Colonic mucosa (tissue), 4 donors: ENCODE measurements around the gene OGT. TPM values are rescaled to one million over a fixed set of nuclear protein-coding genes. Genes with fewer than 3 reads are reported as not detected.

Experiments
- DNase-seq: peaks from one replicate; pipeline ENCODE4 v3.0.0-alpha.2; 2020
- H3K27ac ChIP-seq: fragments of 200-600 bp; one replicate; pipeline ENCODE4 v1.8.0; 2021
- H3K27me3 ChIP-seq: fragments of 200-600 bp; one replicate; pipeline ENCODE4 v1.8.0; 2021
- H3K36me3 ChIP-seq: fragments of 200-600 bp; one replicate; pipeline ENCODE4 v1.8.0; 2021
- H3K4me1 ChIP-seq: fragments of 200-600 bp; one replicate; pipeline ENCODE4 v1.8.0; 2021; ENCODE audit warnings: mild to moderate bottlenecking
- H3K4me3 ChIP-seq: fragments of 200-600 bp; one replicate; pipeline ENCODE4 v1.8.0; 2021
- H3K9ac ChIP-seq, 2 donors: one replicate each; pipeline ENCODE4 v1.7.0; 2013; ENCODE audit warnings: control low read depth in 2 of 2, low read depth in 2 of 2, low read length in 2 of 2
- H3K9me3 ChIP-seq: fragments of 200-600 bp; one replicate; pipeline ENCODE4 v1.8.0; 2021
- CTCF ChIP-seq: fragments of 200-600 bp; IDR thresholded peaks from one replicate; pipeline ENCODE4 v1.8.0; 2022; ENCODE audit warnings: antibody characterized with exemption, mild to moderate bottlenecking
- intact Hi-C: fragments of 100-400 bp; cut with DNase I; formaldehyde crosslinking; loops from one replicate; pipeline ENCODE4 v1.14.1; 2022
- total RNA-seq, 2 donors: library from RNA; stranded (reverse); fragmentation: NEBNext Ultra II Directional in 1 of 2; extraction: Animal tissue kit (Norgen Biotek cat#: 25700) in 1 of 2; gene quantifications; one replicate each; pipeline ENCODE4 v1.2.1, GENCODE V29; 2021
- donor health status: healthy.
- donor health status: DM: no; HTN: no; CAD: no.
- donor health status: DM: no; HTN: no; CAD: no.

OGT gene
- total RNA-seq, 2 donors from 2014 or later: 75.0 to 80.6 TPM

GRCh38 chrX:71603618-71604017, 70.7 kb downstream of the OGT start:
- no peaks in the 10 kb centered on the region for H3K36me3 ChIP-seq

GRCh38 chrX:71604141-71604540, 71.2 kb downstream of the OGT start:
- Histone ChIP-seq H3K9ac (no peak overlapping the region), H3K9me3 (no peaks in the 10 kb centered on the region), H3K36me3 (no peaks in the 10 kb centered on the region), H3K4me1 (no peaks in the 10 kb centered on the region), H3K27me3 (no peaks in the 10 kb centered on the region), H3K27ac (no peak overlapping the region), H3K4me3 (no peak overlapping the region)
- no peak for TF ChIP-seq CTCF
- DNase-seq: no peak
- intact Hi-C loops: no loop called here

More at GRCh38 chrX:71603618-71604017, 70.7 kb downstream of the OGT start:
- intact Hi-C loops: no loop called here
- no peaks in the 10 kb centered on the region for H3K27me3 ChIP-seq
- no peak overlapping the region for H3K9ac ChIP-seq
- H3K9me3 ChIP-seq: no peaks in the 10 kb centered on the region
- H3K4me3 ChIP-seq: no peak overlapping the region
- no peak for TF ChIP-seq CTCF
- no peaks in the 10 kb centered on the region for H3K4me1 ChIP-seq
- DNase-seq: no peak
- no peak overlapping the region for H3K27ac ChIP-seq

- TF ChIP-seq CTCF: no peak
- intact Hi-C loops: no loop called here
- Histone ChIP-seq H3K4me3 (no peak overlapping the region), H3K9ac (no peak overlapping the region), H3K36me3 (no peaks in the 10 kb centered on the region), H3K27me3 (no peaks in the 10 kb centered on the region), H3K4me1 (no peaks in the 10 kb centered on the region), H3K27ac (no peak overlapping the region), H3K9me3 (no peaks in the 10 kb centered on the region)
- no peak for DNase-seq
These were observed 72.1 kb downstream of the OGT start for GRCh38 chrX:71604796-71605568.

GRCh38 chrX:71606536-71607216, 73.8 kb downstream of the OGT start:
- Histone ChIP-seq H3K9me3 (no peaks in the 10 kb centered on the region), H3K4me3 (no peak overlapping the region), H3K4me1 (no peaks in the 10 kb centered on the region), H3K27ac (no peak overlapping the region), H3K9ac (no peak overlapping the region), H3K27me3 (no peaks in the 10 kb centered on the region), H3K36me3 (no peaks in the 10 kb centered on the region)
- no peak for DNase-seq
- intact Hi-C loops: no loop called here
- TF ChIP-seq CTCF: no peak

- Histone ChIP-seq H3K9ac (no peak overlapping the region), H3K27ac (no peak overlapping the region), H3K4me3 (no peak overlapping the region), H3K4me1 (no peaks in the 10 kb centered on the region), H3K27me3 (no peaks in the 10 kb centered on the region), H3K36me3 (no peaks in the 10 kb centered on the region), H3K9me3 (no peaks in the 10 kb centered on the region)
- no peak for DNase-seq
- intact Hi-C loops: no loop called here
- TF ChIP-seq CTCF: no peak
These were observed 74.6 kb downstream of the OGT start for GRCh38 chrX:71607488-71607887.
